Measurements from ENCODE around the gene OSTC. TPM values are rescaled to one million over a fixed set of nuclear protein-coding genes. Genes with fewer than 3 reads are reported as not detected.

The OSTC gene
- polyA plus RNA-seq, 1 donor (not counting 4 experiments of a cell fraction or from before 2014, with no cell fraction given): 147 TPM

DNA sequence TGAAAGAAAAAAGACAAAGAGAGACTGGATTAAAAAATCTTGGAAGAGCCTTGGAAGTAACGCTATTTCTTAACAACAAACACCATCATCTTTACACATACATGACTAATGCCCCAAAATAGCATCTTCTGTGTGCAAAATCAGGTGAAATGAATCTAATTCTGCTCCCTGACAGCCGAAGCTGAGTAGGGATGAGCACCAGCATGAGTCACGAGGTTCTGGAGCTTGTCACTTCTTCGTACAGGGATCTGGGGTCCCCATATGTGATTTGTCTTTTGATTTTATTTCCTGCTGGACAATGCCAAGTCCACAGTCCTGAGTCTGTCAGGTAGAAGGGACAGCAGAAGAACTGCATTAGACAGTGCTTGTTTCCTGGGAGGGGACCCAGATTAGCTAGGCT is 55.9 kb downstream of the OSTC start:
- DNase-seq (ENCODE audit: low read depth, low spot score) (no peak), FAIRE-seq (no peak)
- Histone ChIP-seq H4K20me1 (ENCODE audit: control insufficient read depth, extremely low read depth, insufficient read depth, low read length) (no peaks in the 10 kb centered on the region), H3K79me2 (ENCODE audit: control insufficient read depth, insufficient read depth, low read length) (no peaks in the 10 kb centered on the region), H3K9me1 (ENCODE audit: control insufficient read depth, extremely low read depth, insufficient read depth, low read length) (no peaks in the 10 kb centered on the region), H3K4me3 (ENCODE audit: control insufficient read depth in 2 of 3, extremely low read depth in 1 of 3, insufficient read depth in 2 of 3, low read depth in 1 of 3, low read length in 3 of 3) (no peak overlapping the region), H2AFZ (ENCODE audit: control insufficient read depth, low read length) (no peak overlapping the region), H3K27me3 (ENCODE audit: control insufficient read depth, extremely low read depth, insufficient read depth, low read length) (no peaks in the 10 kb centered on the region), H3K9ac (ENCODE audit: control insufficient read depth, extremely low read depth, insufficient read depth, low read length) (no peak overlapping the region), H3K27ac (ENCODE audit: control insufficient read depth, insufficient read depth, low read length) (no peak overlapping the region), H3K4me2 (ENCODE audit: control insufficient read depth, extremely low read depth, insufficient read depth, low read depth, low read length) (no peak overlapping the region), H3K36me3 (ENCODE audit: control insufficient read depth in 2 of 2, extremely low read depth in 1 of 2, insufficient read depth in 2 of 2, low read length in 2 of 2) (no peaks in the 10 kb centered on the region), H3K4me1 (ENCODE audit: control insufficient read depth, extremely low read depth, insufficient read depth, low read length) (no peaks in the 10 kb centered on the region), H3K9me3 (ENCODE audit: control insufficient read depth, low read depth, low read length) (no peaks in the 10 kb centered on the region)
- TF ChIP-seq, protein P1, sequence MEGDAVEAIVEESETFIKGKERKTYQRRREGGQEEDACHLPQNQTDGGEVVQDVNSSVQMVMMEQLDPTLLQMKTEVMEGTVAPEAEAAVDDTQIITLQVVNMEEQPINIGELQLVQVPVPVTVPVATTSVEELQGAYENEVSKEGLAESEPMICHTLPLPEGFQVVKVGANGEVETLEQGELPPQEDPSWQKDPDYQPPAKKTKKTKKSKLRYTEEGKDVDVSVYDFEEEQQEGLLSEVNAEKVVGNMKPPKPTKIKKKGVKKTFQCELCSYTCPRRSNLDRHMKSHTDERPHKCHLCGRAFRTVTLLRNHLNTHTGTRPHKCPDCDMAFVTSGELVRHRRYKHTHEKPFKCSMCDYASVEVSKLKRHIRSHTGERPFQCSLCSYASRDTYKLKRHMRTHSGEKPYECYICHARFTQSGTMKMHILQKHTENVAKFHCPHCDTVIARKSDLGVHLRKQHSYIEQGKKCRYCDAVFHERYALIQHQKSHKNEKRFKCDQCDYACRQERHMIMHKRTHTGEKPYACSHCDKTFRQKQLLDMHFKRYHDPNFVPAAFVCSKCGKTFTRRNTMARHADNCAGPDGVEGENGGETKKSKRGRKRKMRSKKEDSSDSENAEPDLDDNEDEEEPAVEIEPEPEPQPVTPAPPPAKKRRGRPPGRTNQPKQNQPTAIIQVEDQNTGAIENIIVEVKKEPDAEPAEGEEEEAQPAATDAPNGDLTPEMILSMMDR (optimal IDR thresholded peaks at IDR 0.05 in 1 of 3, IDR thresholded peaks at IDR 0.05 in 1 of 3, conservative IDR thresholded peaks at IDR 0.05 in 1 of 3; ENCODE audit: extremely low read depth in 1 of 3, insufficient read depth in 2 of 3, low read length in 3 of 3): no peak
- no peak for TF ChIP-seq EZH2 (IDR thresholded peaks at IDR 0.05; ENCODE audit: low read length)
- dilution Hi-C loops (cut with MboI; ENCODE audit: extremely low pct_ligation_motif_present, low sequenced_read_pairs): no loop called here

DNA sequence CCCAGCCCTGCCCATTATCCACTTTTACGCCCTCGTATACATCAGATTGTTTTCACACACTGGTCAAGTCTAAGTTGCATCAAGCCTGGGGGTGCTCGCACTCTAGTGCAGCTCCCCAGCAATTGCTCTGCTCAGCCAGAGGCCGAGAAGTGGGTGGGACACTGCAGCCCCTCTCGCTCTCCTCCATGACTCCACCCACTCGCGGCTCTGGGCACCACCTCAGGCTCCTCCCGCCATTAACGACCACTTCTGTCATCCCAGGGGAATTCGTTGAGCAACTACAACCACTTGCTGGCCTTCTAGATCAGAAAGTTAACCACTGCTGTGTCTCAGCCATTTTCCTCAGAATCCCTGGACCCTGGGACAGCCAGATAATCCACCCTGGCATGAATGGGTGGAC is 58.8 kb downstream of the OSTC start:
- Histone ChIP-seq H3K9ac (ENCODE audit: control insufficient read depth, extremely low read depth, insufficient read depth, low read length) (no peak overlapping the region), H3K4me1 (ENCODE audit: control insufficient read depth, extremely low read depth, insufficient read depth, low read length) (no peaks in the 10 kb centered on the region), H3K9me1 (ENCODE audit: control insufficient read depth, extremely low read depth, insufficient read depth, low read length) (no peaks in the 10 kb centered on the region), H3K27ac (ENCODE audit: control insufficient read depth, insufficient read depth, low read length) (no peak overlapping the region), H3K4me3 (ENCODE audit: control insufficient read depth in 2 of 3, extremely low read depth in 1 of 3, insufficient read depth in 2 of 3, low read depth in 1 of 3, low read length in 3 of 3) (no peak overlapping the region), H3K9me3 (ENCODE audit: control insufficient read depth, low read depth, low read length) (no peaks in the 10 kb centered on the region), H3K36me3 (ENCODE audit: control insufficient read depth in 2 of 2, extremely low read depth in 1 of 2, insufficient read depth in 2 of 2, low read length in 2 of 2) (no peaks in the 10 kb centered on the region), H3K4me2 (ENCODE audit: control insufficient read depth, extremely low read depth, insufficient read depth, low read depth, low read length) (no peak overlapping the region), H3K27me3 (ENCODE audit: control insufficient read depth, extremely low read depth, insufficient read depth, low read length) (no peaks in the 10 kb centered on the region), H4K20me1 (ENCODE audit: control insufficient read depth, extremely low read depth, insufficient read depth, low read length) (no peaks in the 10 kb centered on the region), H3K79me2 (ENCODE audit: control insufficient read depth, insufficient read depth, low read length) (no peaks in the 10 kb centered on the region), H2AFZ (ENCODE audit: control insufficient read depth, low read length) (no peak overlapping the region)
- dilution Hi-C loops (cut with MboI; ENCODE audit: extremely low pct_ligation_motif_present, low sequenced_read_pairs): no loop called here
- FAIRE-seq (no peak), DNase-seq (ENCODE audit: low read depth, low spot score) (no peak)
- TF ChIP-seq, protein P1 (optimal IDR thresholded peaks at IDR 0.05 in 1 of 3, IDR thresholded peaks at IDR 0.05 in 1 of 3, conservative IDR thresholded peaks at IDR 0.05 in 1 of 3; ENCODE audit: extremely low read depth in 1 of 3, insufficient read depth in 2 of 3, low read length in 3 of 3): no peak
- TF ChIP-seq EZH2 (IDR thresholded peaks at IDR 0.05; ENCODE audit: low read length): no peak
